ENCODE measurements around the gene NELFB.

DNA sequence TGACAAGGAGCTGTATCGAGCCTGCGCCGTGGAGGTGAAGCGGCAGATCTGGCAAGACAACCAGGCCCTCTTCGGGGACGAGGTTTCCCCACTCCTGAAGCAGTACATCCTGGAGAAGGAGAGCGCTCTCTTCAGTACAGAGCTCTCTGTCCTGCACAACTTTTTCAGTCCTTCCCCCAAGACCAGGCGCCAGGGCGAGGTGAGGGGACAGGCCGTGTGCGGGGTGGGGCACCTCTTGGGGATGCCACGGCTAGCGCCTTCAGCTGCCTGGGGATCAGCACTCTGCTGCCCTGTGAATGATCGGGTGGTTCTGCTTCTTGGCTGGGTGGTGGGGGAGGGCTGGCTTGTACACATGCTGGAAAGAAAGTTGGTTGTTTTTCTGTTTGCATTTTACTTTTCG, 1.7 kb downstream of the NELFB start:
- no peak for TF ChIP-seq POLR2A (IDR thresholded peaks at IDR 0.05; ENCODE audit: low read length)
- no peak for TF ChIP-seq GATA1 (IDR thresholded peaks at IDR 0.05; ENCODE audit: low read depth, low read length)
